SK-N-SH (cell line): Measurements from ENCODE around the gene SCN9A. TPM values are rescaled to one million over a fixed set of nuclear protein-coding genes. Genes with fewer than 3 reads are reported as not detected.
"Not testable (repeated sequence)": the region's sequence is repeated elsewhere in the genome, so short reads cannot be mapped to it uniquely, and the experiment has no call there.

Source experiments
- CTCF ChIA-PET: fragments of 300-600, 350-600 bp; formaldehyde crosslinking; extraction: SDS; loops from one replicate; lab custom pipeline; 2021; lab: Yijun Ruan, JAX
- POLR2A ChIA-PET: fragments of 350-600 bp; sonication (Branson Sonifier 250); formaldehyde crosslinking; extraction: SDS; loops from one replicate; lab custom pipeline; 2020; ENCODE audit warnings: antibody characterized with exemption, inconsistent platforms; lab: Yijun Ruan, JAX
- DNase-seq: peaks from one replicate; pipeline ENCODE4 v3.0.0; 2012
- H2AFZ ChIP-seq: fragments of 200-600 bp; sonication (generic); 2 replicates; pipeline ENCODE4 v1.8.1; 2016; ENCODE audit warnings: antibody characterized with exemption, mild to moderate bottlenecking, low read depth
- H3F3A ChIP-seq: fragments of 200-600 bp; sonication (generic); replicated peaks from 2 replicates; pipeline ENCODE3; 2016; ENCODE audit warnings: antibody characterized with exemption, mild to moderate bottlenecking; ENCODE audit not compliant: insufficient read depth
- H3K27ac ChIP-seq, 2 experiments: fragments of 200-500 bp in 1 of 2; fragments of 200-600 bp in 1 of 2; sonication (Bioruptor generic) in 1 of 2; sonication (generic), shearing (Covaris generic) in 1 of 2; 2 replicates each; pipeline versions ENCODE4 v1.5.1 to v1.6.1; 2014 to 2016; ENCODE audit warnings: low read depth in 2 of 2, inconsistent platforms in 1 of 2, low read length in 1 of 2, mild to moderate bottlenecking in 1 of 2, mixed read lengths in 1 of 2
- H3K27me3 ChIP-seq: fragments of 200-600 bp; sonication (generic), shearing (Covaris generic); 2 replicates; pipeline ENCODE4 v1.6.1; 2016; ENCODE audit warnings: mixed run types; ENCODE audit not compliant: insufficient read depth
- H3K36me3 ChIP-seq, 2 experiments: fragments of 200-500 bp in 1 of 2; fragments of 200-600 bp in 1 of 2; sonication (Bioruptor generic) in 1 of 2; sonication (generic) in 1 of 2; replicated peaks in 1 of 2; 2 replicates each; pipeline versions ENCODE3 to v1.5.1; 2014 to 2016; ENCODE audit warnings: low read length in 1 of 2, mild to moderate bottlenecking in 1 of 2; ENCODE audit not compliant: insufficient read depth in 2 of 2, control insufficient read depth in 1 of 2
- H3K4me1 ChIP-seq, 2 experiments: fragments of 200-500 bp in 1 of 2; fragments of 200-600 bp in 1 of 2; sonication (Bioruptor generic) in 1 of 2; sonication (generic), shearing (Covaris generic) in 1 of 2; 2 replicates each; pipeline versions ENCODE4 v1.5.1 to v1.6.1; 2014 to 2016; ENCODE audit warnings: low read depth in 1 of 2, low read length in 1 of 2, mixed run types in 1 of 2; ENCODE audit not compliant: insufficient read depth in 2 of 2, control insufficient read depth in 1 of 2
- H3K4me2 ChIP-seq: fragments of 200-600 bp; sonication (generic), shearing (Covaris generic); 2 replicates; pipeline ENCODE4 v1.6.1; 2017; ENCODE audit warnings: mixed run types
- H3K4me3 ChIP-seq, 2 experiments: fragments of 200-500 bp in 1 of 2; fragments of 200-600 bp in 1 of 2; sonication (Bioruptor generic) in 1 of 2; sonication (generic), shearing (Covaris generic) in 1 of 2; 2 replicates each; pipeline versions ENCODE4 v1.5.1 to v1.8.1; 2014 to 2016; ENCODE audit warnings: low read depth in 2 of 2, inconsistent platforms in 1 of 2, low read length in 1 of 2, mild to moderate bottlenecking in 1 of 2, mixed read lengths in 1 of 2, moderate library complexity in 1 of 2
- H3K79me2 ChIP-seq: fragments of 200-600 bp; sonication (generic); 2 replicates; pipeline ENCODE4 v1.8.1; 2017; ENCODE audit warnings: mild to moderate bottlenecking; ENCODE audit not compliant: insufficient read depth
- H3K9ac ChIP-seq: fragments of 200-600 bp; sonication (generic); 2 replicates; pipeline ENCODE4 v1.6.1; 2017; ENCODE audit warnings: mixed run types
- H3K9me2 ChIP-seq: fragments of 200-600 bp; sonication (generic); 2 replicates; pipeline ENCODE4 v1.6.1; 2017; ENCODE audit warnings: mixed run types
- H3K9me3 ChIP-seq: fragments of 200-600 bp; sonication (generic); 2 replicates; pipeline ENCODE4 v1.6.1; 2017; ENCODE audit warnings: mixed run types, mild to moderate bottlenecking, moderate library complexity
- H4K20me1 ChIP-seq: fragments of 200-600 bp; sonication (generic); 2 replicates; pipeline ENCODE4 v1.6.1; 2017; ENCODE audit warnings: mild to moderate bottlenecking, mixed run types; ENCODE audit not compliant: insufficient read depth
- CHD2 ChIP-seq: fragments of 150-350 bp; IDR thresholded peaks from 2 replicates; pipeline ENCODE4 v1.6.1; 2018; ENCODE audit warnings: low read length; ENCODE audit not compliant: partially characterized antibody
- ELF1 ChIP-seq: IDR thresholded peaks from 2 replicates; pipeline ENCODE4 v1.4.0; 2012
- FOSL2 ChIP-seq: IDR thresholded peaks from 2 replicates; pipeline ENCODE4 v1.4.0; 2012; ENCODE audit warnings: low read depth, mild to moderate bottlenecking, moderate library complexity, borderline replicate concordance
- MXI1 ChIP-seq: IDR thresholded peaks from 2 replicates; pipeline ENCODE4 v1.6.1; 2012; ENCODE audit warnings: mild to moderate bottlenecking, low read depth, low read length, improper control_type of control experiment
- TEAD4 ChIP-seq: IDR thresholded peaks from 2 replicates; pipeline ENCODE4 v1.4.0; 2012; ENCODE audit warnings: mild to moderate bottlenecking, borderline replicate concordance; ENCODE audit not compliant: insufficient read depth
- YY1 ChIP-seq: IDR thresholded peaks from 2 replicates; pipeline ENCODE4 v1.4.0; 2012; ENCODE audit warnings: low read depth, mild to moderate bottlenecking
- WGBS: methylation state at CpG from one replicate; pipeline ENCODE4 v1.1.6; 2017; ENCODE audit warnings: low lambda C conversion rate; 5-methylcytosine and 5-hydroxymethylcytosine counted together
- polyA plus RNA-seq, 3 experiments: library from polyadenylated mRNA; depleted of rRNA; stranded (reverse); fragments of >200 nt; gene quantifications; 2 replicates each; pipeline ENCODE4 v1.2.3, GENCODE V29; 2012

Gene SCN9A
- polyA plus RNA-seq, 1 of the 3 experiments (the other 2 are of a cell fraction): 5.9 TPM

- Histone ChIP-seq H3F3A (peaks cover 10% of the 10 kb centered on the region), H3K4me2 (no peak overlapping the region), H3K36me3 (peaks cover 0 to 25% of the 10 kb centered on the region in 2 experiments), H3K4me3 (no peak overlapping the region), H3K4me1 (no peaks in the 10 kb centered on the region), H2AFZ (no peak overlapping the region), H3K9ac (no peak overlapping the region), H3K27me3 (no peaks in the 10 kb centered on the region), H3K9me3 (peaks cover 12% of the 10 kb centered on the region), H4K20me1 (no peaks in the 10 kb centered on the region), H3K9me2 (no peaks in the 10 kb centered on the region), H3K79me2 (no peaks in the 10 kb centered on the region), H3K27ac (no peak overlapping the region)
- 94% methylated on average over 1 of the region's 1 CpG for WGBS
- ChIA-PET POLR2A (no interaction called here), CTCF (no interaction called here)
- DNase-seq: no peak
- no peak for TF ChIP-seq FOSL2
- TF ChIP-seq YY1: no peak
- no peak for TF ChIP-seq TEAD4
- no peak for TF ChIP-seq CHD2
- no peak for TF ChIP-seq ELF1
- no peak for TF ChIP-seq MXI1
These were observed 164.7 kb downstream of the SCN9A start for GRCh38 chr2:166211079-166211478.

DNA sequence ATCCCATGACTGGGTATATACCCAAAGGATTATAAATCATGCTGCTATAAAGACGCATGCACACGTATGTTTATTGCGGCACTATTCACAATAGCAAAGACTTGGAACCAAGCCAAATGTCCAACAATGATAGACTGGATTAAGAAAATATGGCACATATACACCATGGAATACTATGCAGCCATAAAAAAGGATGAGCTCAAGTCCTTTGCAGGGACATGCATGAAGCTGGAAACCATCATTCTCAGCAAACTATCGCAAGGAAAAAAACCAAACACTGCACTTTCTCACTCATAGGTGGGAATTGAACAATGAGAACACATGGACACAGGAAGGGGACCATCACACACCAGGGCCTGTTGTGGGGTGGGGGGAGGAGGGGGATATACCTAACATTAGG, 165.8 kb downstream of the SCN9A start:
- H3K4me1 ChIP-seq, H3K9me2 ChIP-seq, H3K79me2 ChIP-seq, H3K9me3 ChIP-seq, H3F3A ChIP-seq, DNase-seq, H3K9ac ChIP-seq, H2AFZ ChIP-seq, H4K20me1 ChIP-seq, POLR2A ChIA-PET, H3K27ac ChIP-seq, H3K4me2 ChIP-seq, H3K4me3 ChIP-seq, H3K27me3 ChIP-seq, CTCF ChIA-PET: not testable (repeated sequence)
- WGBS: 100% methylated on average over 4 of the region's 4 CpGs
- H3K36me3 ChIP-seq: peaks cover 0 to 18% of the 10 kb centered on the region in 2 experiments

GRCh38 chr2:166209367-166209766, 166.4 kb downstream of the SCN9A start:
- DNase-seq, H3K27me3 ChIP-seq, H4K20me1 ChIP-seq, H3K79me2 ChIP-seq, POLR2A ChIA-PET, H3K9ac ChIP-seq, H3K27ac ChIP-seq, H3F3A ChIP-seq, H3K9me3 ChIP-seq, H3K4me1 ChIP-seq, H3K9me2 ChIP-seq, H3K4me3 ChIP-seq, H3K4me2 ChIP-seq, H2AFZ ChIP-seq: not testable (repeated sequence)
- peaks cover 0 to 18% of the 10 kb centered on the region in 2 experiments for H3K36me3 ChIP-seq
- CTCF ChIA-PET: interaction anchor here (1.3 kb wide), 1 partner anchor 210 kb away, joined by 3 read pairs; no protein-coding TSS in a partner anchor
- WGBS: no CpG with 5 or more reads among the region's 1 CpG

DNA sequence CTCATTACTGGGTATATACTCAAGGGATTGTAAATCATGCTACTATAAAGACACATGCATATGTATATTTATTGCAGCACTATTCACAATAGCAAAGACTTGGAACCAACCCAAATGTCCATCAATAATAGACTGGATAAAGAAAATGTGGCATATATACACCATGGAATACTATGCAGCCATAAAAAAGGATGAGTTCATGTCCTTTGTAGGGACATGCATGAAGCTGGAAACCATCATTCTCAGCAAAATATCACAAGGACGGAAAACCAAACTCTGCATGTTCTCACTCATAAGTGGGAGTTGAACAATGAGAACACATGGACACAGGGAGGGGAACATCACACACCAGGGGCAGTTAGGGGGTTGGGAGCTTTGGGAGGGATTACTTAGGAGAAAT, 169.6 kb downstream of the SCN9A start:
- 72% methylated on average over 1 of the region's 1 CpG for WGBS
- H2AFZ ChIP-seq, H3K79me2 ChIP-seq, H3K27ac ChIP-seq, H3K9me2 ChIP-seq, H3K4me1 ChIP-seq, H3K27me3 ChIP-seq, POLR2A ChIA-PET, DNase-seq, CTCF ChIA-PET, H3K4me2 ChIP-seq, H3K9me3 ChIP-seq, H3F3A ChIP-seq, H3K4me3 ChIP-seq, H4K20me1 ChIP-seq, H3K9ac ChIP-seq: not testable (repeated sequence)
- peaks cover 3 to 38% of the 10 kb centered on the region in 2 experiments for H3K36me3 ChIP-seq
